ENCODE results near the gene SPINK9. TPM values are rescaled to one million over a fixed set of nuclear protein-coding genes. Genes with fewer than 3 reads are reported as not detected.

Gene SPINK9
- total RNA-seq, 4 donors from 2014 or later: not detected

DNA sequence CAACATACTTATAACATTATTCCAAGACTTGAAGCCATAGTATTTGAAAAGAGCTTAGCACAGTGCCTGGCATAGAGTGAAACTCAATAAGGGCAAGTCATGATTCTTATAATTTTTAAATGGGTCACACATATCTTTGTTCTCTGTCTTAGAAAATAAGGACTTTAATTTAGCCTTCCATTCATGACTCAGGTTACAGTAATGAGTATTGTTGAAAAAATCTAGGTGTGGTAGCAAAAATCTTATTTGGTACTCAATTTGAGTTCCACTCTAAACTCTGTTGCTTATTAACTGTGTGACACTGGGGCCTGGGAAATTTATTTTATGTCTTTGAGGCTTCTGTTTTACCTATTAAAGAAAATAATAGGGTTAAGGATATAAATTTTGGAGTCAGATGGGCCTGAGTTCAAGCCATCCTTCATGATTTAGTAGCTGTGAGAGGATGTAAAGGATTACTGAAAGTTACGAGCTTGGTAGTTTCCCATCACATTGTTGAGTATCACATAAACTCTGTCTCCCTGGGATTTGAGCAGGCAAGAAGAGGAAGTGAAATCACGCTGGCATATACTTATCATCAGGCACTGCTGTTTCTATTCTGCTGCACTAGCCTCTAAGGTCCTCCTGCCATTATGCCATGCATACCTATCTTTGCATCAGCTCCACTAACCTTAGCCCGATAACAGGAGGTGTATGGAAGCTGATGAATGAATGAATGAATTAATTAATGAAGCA is 1.5 kb downstream of the SPINK9 start:
- no peaks in the 10 kb centered on the region for H3K9me3 ChIP-seq
- H3K27me3 ChIP-seq: no peaks in the 10 kb centered on the region
- no peaks in the 10 kb centered on the region for H3K4me1 ChIP-seq
- TF ChIP-seq, protein P1, sequence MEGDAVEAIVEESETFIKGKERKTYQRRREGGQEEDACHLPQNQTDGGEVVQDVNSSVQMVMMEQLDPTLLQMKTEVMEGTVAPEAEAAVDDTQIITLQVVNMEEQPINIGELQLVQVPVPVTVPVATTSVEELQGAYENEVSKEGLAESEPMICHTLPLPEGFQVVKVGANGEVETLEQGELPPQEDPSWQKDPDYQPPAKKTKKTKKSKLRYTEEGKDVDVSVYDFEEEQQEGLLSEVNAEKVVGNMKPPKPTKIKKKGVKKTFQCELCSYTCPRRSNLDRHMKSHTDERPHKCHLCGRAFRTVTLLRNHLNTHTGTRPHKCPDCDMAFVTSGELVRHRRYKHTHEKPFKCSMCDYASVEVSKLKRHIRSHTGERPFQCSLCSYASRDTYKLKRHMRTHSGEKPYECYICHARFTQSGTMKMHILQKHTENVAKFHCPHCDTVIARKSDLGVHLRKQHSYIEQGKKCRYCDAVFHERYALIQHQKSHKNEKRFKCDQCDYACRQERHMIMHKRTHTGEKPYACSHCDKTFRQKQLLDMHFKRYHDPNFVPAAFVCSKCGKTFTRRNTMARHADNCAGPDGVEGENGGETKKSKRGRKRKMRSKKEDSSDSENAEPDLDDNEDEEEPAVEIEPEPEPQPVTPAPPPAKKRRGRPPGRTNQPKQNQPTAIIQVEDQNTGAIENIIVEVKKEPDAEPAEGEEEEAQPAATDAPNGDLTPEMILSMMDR (IDR thresholded peaks at IDR 0.05): no peak
- no peak for TF ChIP-seq POLR2A (IDR thresholded peaks at IDR 0.05)
- H3K36me3 ChIP-seq: no peaks in the 10 kb centered on the region
- no peak overlapping the region for H3K27ac ChIP-seq
- DNase-seq: no peak
- no peak overlapping the region for H3K4me3 ChIP-seq

DNA sequence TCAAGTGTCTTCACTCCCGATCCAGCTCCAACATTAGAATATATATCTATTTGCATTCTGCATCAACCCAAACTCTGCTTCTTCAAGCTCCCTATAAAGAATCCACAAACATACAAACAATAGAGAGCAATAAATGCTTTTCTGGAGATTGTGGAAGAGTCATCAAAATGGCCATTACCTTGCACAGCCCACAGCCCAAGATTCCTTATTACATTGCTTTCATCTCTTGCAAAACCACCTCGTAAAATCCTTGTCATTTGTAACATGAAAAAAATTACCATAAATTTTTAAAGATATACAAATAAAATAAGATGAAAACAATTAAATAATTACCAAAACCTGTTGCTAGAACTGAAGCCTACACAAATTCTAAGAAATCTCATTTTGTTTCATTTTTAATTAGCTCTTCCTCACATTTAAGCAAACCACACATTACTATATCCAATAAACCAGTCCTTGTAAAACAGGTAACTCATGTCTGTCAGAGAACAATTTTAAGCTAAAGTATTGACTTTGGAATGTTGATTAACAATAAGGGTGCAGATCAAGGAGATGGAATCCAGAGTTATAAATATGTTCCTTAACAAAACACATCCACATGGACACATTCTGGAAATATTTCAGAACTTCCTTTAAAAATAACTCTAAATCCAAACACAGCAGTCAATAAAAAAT is 7.1 kb downstream of the SPINK9 start:
- no peak for DNase-seq
- Histone ChIP-seq H3K9me3 (no peaks in the 10 kb centered on the region), H3K4me3 (no peak overlapping the region), H3K4me1 (no peaks in the 10 kb centered on the region), H3K36me3 (no peaks in the 10 kb centered on the region), H3K27me3 (no peaks in the 10 kb centered on the region), H3K27ac (no peak overlapping the region)
- TF ChIP-seq POLR2A (IDR thresholded peaks at IDR 0.05): no peak
- TF ChIP-seq, protein P1 (IDR thresholded peaks at IDR 0.05): no peak

DNA sequence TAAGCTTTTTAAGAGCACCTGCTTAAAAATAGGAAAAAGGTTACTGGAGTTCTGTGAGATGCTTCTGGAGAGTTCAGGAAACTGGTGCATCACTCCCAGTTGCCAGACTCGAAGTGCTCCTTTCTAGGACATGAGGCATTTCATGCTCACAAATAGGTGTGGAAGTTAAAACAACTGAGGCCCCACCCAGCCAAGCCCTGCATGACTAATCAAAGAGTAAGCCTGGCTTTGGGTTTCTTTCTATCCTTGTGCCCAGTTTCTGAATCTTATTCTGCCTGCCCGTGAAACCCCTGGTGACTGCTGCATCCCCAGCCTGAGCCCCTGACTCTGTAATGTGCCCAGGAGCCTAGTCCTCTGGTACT is 7.7 kb downstream of the SPINK9 start:
- TF ChIP-seq, protein P1 (IDR thresholded peaks at IDR 0.05): no peak
- TF ChIP-seq POLR2A (IDR thresholded peaks at IDR 0.05): no peak

DNA sequence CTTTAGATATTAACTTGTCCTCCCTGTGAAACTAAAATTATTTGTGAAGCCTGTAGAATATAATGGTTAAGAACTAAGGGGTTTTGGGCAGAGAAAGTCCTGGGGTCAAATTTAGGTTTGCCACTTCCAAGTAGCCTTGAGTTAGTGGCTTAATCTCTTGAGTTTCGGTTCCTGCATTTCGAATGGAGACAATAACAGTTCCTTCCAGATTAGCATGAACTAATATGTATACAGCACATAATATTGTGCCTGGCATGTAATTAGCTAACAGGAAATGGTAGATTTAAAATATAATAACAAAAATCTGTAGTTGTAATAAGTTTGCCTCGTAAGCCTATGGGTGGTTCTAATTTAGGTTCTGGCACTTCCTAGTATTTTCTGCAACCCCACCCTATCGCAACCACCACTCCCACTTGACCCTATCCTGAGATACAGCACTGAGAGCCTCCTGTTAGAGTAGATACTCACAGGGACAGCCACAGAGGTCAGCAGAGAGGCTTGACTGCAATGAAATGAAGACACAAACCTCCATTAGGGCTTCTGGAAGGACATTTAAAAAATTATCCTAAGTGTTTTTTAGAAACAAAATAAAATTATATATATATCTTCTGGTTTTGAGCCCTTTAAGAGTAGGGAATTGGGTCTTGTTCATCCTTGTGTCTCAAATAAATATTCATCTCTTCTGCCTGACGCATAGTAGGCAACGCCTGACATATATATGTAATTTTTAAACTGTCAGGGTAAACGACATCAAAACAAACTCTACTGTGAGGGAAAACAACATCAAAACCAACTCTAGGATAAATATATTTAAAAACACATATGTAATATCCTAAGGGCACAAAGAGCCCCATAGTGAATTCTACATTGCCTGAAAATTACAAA is 8.5 kb downstream of the SPINK9 start:
- Histone ChIP-seq H3K9me3 (no peaks in the 10 kb centered on the region), H3K27ac (no peak overlapping the region), H3K36me3 (no peaks in the 10 kb centered on the region), H3K4me3 (no peak overlapping the region), H3K4me1 (no peaks in the 10 kb centered on the region), H3K27me3 (no peaks in the 10 kb centered on the region)
- no peak for DNase-seq
- TF ChIP-seq POLR2A (IDR thresholded peaks at IDR 0.05): no peak
- TF ChIP-seq, protein P1 (IDR thresholded peaks at IDR 0.05): no peak

More for the DNA sequence above, 7.7 kb downstream of the SPINK9 start:
- no peaks in the 10 kb centered on the region for H3K27me3 ChIP-seq
- DNase-seq: no peak
- H3K27ac ChIP-seq: no peak overlapping the region
- H3K36me3 ChIP-seq: no peaks in the 10 kb centered on the region
- H3K4me1 ChIP-seq: no peaks in the 10 kb centered on the region
- no peak overlapping the region for H3K4me3 ChIP-seq
- no peaks in the 10 kb centered on the region for H3K9me3 ChIP-seq

DNA sequence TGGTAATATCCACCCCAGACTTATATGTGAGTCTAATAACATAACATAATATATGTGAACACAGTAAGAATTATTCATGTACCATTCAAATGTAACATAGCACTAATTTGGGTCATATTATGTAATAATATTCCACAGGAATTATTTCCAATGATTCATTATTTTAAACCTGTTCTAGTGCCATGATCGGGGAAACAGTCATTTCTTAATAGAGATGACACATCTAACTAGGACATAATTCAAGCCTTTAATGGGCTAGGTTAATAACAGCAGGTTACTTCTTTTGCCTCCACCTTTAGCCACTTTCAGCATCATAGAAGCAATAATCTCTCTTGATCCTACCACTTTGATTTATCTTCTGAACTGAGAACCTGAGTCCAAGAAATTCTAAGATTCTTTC is 12.3 kb downstream of the SPINK9 start:
- no peak for DNase-seq
- no peaks in the 10 kb centered on the region for H3K9me3 ChIP-seq
- no peaks in the 10 kb centered on the region for H3K36me3 ChIP-seq
- H3K27me3 ChIP-seq: no peaks in the 10 kb centered on the region
- H3K4me1 ChIP-seq: no peaks in the 10 kb centered on the region
- no peak overlapping the region for H3K27ac ChIP-seq
- H3K4me3 ChIP-seq: no peak overlapping the region
- TF ChIP-seq, protein P1 (IDR thresholded peaks at IDR 0.05): no peak
- TF ChIP-seq POLR2A (IDR thresholded peaks at IDR 0.05): no peak

Data from Peyer's patch (tissue), 4 donors.